HFF-Myc (cell line): ENCODE results near the gene MTA1.

Experiments
- DNase-seq: peaks from one replicate; pipeline ENCODE4 v3.0.0-alpha.2; 2011; ENCODE audit warnings: low read depth; ENCODE audit errors: extremely low read depth
- H3K4me3 ChIP-seq: replicated peaks from 2 replicates; pipeline ENCODE4 v1.5.1; 2011; ENCODE audit warnings: low read depth, mild to moderate bottlenecking, control low read depth, low read length
- CTCF ChIP-seq: IDR thresholded peaks from 2 replicates; pipeline ENCODE4 v1.5.1; 2012; ENCODE audit warnings: mild to moderate bottlenecking, low read depth, low read length, control low read depth; ENCODE audit errors: missing control alignments

MTA1 gene

GRCh38 chr14:105507247-105507646, 87.6 kb downstream of the MTA1 start:
- no peak overlapping the region for H3K4me3 ChIP-seq
- TF ChIP-seq CTCF, result no peak
- no peak for DNase-seq

GRCh38 chr14:105508069-105508468, 88.4 kb downstream of the MTA1 start:
- no peak overlapping the region for H3K4me3 ChIP-seq
- TF ChIP-seq CTCF, result no peak
- DNase-seq, result no peak

GRCh38 chr14:105508601-105509000, 89.0 kb downstream of the MTA1 start:
- TF ChIP-seq CTCF, result no peak

GRCh38 chr14:105517096-105517495, 97.5 kb downstream of the MTA1 start:
- DNase-seq, result no peak
- H3K4me3 ChIP-seq, result no peak overlapping the region
- no peak for TF ChIP-seq CTCF

More at GRCh38 chr14:105508601-105509000, 89.0 kb downstream of the MTA1 start:
- H3K4me3 ChIP-seq, result no peak overlapping the region
- no peak for DNase-seq

GRCh38 chr14:105519946-105520698, 100.5 kb downstream of the MTA1 start:
- no peak for TF ChIP-seq CTCF
- no peak overlapping the region for H3K4me3 ChIP-seq
- no peak for DNase-seq
